IPS-15b (cell line): ENCODE results near the gene SMAD6.
A peak's percentile ranks its signal among the peaks of the same experiment; 100 is the strongest.
"Not testable (repeated sequence)": the region's sequence is repeated elsewhere in the genome, so short reads cannot be mapped to it uniquely, and the experiment has no call there.

ENCODE experiments used
- H3K27me3 ChIP-seq: one replicate; pipeline ENCODE4 v1.6.1; 2013; ENCODE audit warnings: low read length; ENCODE audit not compliant: control insufficient read depth, insufficient read depth
- H3K36me3 ChIP-seq: one replicate; pipeline ENCODE4 v1.6.1; 2013; ENCODE audit warnings: low read length; ENCODE audit not compliant: control insufficient read depth, insufficient read depth
- H3K4me1 ChIP-seq: one replicate; pipeline ENCODE4 v1.6.1; 2013; ENCODE audit warnings: mild to moderate bottlenecking, low read length; ENCODE audit not compliant: control insufficient read depth, insufficient read depth
- H3K4me3 ChIP-seq: one replicate; pipeline ENCODE4 v1.5.1; 2013; ENCODE audit warnings: low read depth, low read length
- H3K9ac ChIP-seq: one replicate; pipeline ENCODE4 v1.6.1; 2013; ENCODE audit warnings: low read depth, mild to moderate bottlenecking, low read length
- H3K9me3 ChIP-seq: one replicate; pipeline ENCODE4 v1.6.1; 2013; ENCODE audit warnings: mild to moderate bottlenecking, low read length; ENCODE audit not compliant: control insufficient read depth, insufficient read depth

Gene SMAD6

GRCh38 chr15:66748708-66749035 lies 46.6 kb downstream of the SMAD6 start:
- Histone ChIP-seq H3K36me3 (no peaks in the 10 kb centered on the region), H3K27me3 (no peaks in the 10 kb centered on the region), H3K4me1 (peaks cover 12% of the 10 kb centered on the region), H3K9ac (peak overlapping the region; percentile 24), H3K4me3 (no peak overlapping the region), H3K9me3 (no peaks in the 10 kb centered on the region)

DNA sequence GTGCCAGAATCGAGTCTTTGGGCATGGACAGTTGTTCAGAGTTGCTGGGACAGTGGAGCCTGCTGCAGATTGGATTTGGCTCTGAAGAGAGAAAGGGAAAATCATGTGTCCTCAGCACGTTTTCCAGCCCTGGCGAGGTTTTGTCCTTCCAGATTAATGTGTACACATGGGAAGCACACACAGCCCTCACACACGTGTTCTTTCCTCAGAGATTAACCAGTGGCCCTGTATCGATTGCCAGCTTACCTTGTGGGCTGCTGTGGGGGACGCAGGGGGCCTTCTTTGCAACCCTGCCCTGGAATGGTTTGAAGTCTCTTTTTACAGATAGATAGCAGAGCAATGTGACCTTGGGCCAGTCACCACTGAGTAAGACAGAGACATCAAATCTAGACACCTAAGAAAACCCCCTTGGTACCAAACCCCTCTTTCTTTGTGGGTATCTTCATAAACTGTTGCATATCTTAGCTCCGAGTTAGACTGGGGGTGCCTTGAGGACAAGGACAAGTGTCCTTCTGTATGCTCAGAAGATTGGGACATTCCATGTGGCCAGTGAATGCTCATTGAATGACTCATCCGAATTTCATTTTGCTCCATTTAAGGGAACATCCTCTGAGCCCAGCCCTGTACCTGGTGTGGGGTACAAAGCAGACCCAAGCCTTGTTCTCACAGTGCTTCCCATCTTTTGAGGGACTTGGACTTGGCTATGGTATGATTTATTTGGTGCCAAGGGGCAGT lies 48.0 kb downstream of the SMAD6 start:
- H3K4me1 ChIP-seq: peaks cover 12% of the 10 kb centered on the region
- no peaks in the 10 kb centered on the region for H3K9me3 ChIP-seq

DNA sequence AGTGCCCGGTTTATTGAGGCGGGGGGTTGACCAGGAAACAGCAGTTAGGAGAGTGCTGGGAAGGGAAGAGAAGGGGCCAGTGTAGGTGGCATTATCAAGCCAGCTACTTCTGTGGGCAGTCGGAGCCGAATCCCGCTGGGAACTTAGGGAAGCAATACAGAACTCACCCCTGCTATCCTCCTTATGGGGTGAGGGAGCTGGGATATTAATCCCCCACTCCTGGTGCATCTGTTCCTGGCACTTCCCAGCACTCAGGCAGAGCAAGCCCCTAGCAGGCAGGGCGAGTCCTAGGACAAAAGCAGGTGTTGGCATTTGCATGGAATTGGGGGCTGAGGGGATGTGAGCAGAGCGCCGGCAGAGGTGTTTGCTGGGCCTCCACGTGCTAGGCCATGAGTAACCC lies 48.6 kb downstream of the SMAD6 start:
- H3K9me3 ChIP-seq: no peaks in the 10 kb centered on the region
- H3K27me3 ChIP-seq: no peaks in the 10 kb centered on the region
- no peaks in the 10 kb centered on the region for H3K36me3 ChIP-seq
- H3K4me3 ChIP-seq: no peak overlapping the region
- H3K4me1 ChIP-seq: peaks cover 9% of the 10 kb centered on the region
- H3K9ac ChIP-seq: no peak overlapping the region

More for the DNA sequence above, 48.0 kb downstream of the SMAD6 start:
- Histone ChIP-seq H3K4me3 (no peak overlapping the region), H3K36me3 (no peaks in the 10 kb centered on the region), H3K9ac (no peak overlapping the region), H3K27me3 (no peaks in the 10 kb centered on the region)

DNA sequence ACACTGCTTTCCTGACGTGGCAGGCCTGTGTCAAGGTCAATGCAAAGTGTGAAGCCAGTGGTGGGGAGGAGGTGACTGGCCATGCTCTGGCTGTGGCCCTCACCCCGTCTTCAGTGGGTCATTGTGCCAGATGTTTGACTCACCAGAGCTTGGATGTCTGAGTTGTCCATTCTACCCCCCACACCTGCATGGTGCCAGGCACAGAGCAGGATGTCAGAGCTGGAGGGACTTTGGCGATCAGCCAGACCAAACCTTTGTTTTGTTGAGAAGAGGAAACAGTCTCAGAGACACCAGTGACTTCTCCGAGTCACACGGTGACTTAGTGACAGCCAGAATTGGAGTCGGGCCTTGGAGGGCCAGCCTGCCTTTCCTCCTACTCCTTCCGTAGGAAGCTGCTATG lies 49.5 kb downstream of the SMAD6 start:
- no peaks in the 10 kb centered on the region for H3K36me3 ChIP-seq
- H3K4me1 ChIP-seq: peaks cover 9% of the 10 kb centered on the region
- no peaks in the 10 kb centered on the region for H3K9me3 ChIP-seq
- H3K27me3 ChIP-seq: no peaks in the 10 kb centered on the region
- H3K4me3 ChIP-seq: no peak overlapping the region
- no peak overlapping the region for H3K9ac ChIP-seq

DNA sequence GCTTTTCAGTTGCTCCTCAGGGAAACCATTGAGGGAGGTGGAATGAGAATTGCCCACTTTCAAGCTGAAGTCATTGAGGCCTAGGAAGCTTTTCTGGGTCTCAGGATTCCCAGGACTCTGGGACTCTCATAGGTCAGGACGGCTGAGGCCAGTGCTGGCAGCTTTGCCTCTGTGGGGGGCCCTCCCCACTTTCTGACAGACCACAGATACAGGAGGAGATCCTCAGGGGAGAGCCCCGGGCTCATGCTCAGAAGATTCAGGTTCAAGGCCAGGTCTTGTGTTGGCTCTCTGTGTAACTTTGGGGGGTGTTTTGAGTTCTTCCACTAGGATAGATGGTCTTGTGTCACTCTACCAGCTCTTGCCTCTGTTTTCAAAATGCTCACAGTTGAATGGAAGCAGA lies 50.0 kb downstream of the SMAD6 start:
- Histone ChIP-seq H3K9ac (no peak overlapping the region), H3K27me3 (no peaks in the 10 kb centered on the region), H3K9me3 (no peaks in the 10 kb centered on the region), H3K4me1 (peaks cover 9% of the 10 kb centered on the region), H3K36me3 (no peaks in the 10 kb centered on the region), H3K4me3 (no peak overlapping the region)

DNA sequence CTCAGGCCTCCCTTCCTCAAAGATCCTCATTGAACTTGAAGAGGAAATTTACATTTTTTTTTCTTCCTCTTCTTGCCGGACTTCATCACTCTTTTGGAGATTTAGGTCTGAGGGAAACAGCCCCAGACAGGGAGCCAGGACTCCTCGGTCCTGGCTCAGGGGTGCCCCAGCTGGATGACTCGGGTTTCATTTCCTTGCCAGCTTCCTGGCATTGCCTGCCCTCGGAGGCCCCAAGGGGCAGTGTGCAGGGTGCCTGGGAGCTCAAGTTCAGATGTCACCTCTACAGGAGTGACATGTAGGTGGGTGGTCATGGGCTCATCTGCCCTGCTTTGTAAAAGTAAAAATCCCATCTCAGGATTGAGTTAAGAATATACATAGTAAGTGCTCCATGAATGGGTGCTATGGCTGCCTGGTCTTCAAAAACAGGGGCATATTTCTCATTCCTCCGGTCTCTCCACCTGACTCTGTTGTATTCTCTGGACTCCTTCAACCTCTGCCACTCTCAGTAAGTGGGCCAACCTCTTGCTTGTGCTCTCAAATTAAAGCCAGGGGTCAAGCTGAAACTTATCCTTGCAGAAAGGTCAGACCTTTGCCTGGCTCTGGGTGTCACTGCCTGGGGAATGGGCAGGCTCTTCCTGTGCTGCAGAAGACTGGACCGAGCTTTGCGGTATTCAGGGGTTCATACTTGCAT lies 51.8 kb downstream of the SMAD6 start:
- no peaks in the 10 kb centered on the region for H3K36me3 ChIP-seq
- H3K27me3 ChIP-seq: no peaks in the 10 kb centered on the region
- no peak overlapping the region for H3K9ac ChIP-seq
- peaks cover 2% of the 10 kb centered on the region for H3K4me1 ChIP-seq
- H3K4me3 ChIP-seq: no peak overlapping the region
- H3K9me3 ChIP-seq: no peaks in the 10 kb centered on the region

DNA sequence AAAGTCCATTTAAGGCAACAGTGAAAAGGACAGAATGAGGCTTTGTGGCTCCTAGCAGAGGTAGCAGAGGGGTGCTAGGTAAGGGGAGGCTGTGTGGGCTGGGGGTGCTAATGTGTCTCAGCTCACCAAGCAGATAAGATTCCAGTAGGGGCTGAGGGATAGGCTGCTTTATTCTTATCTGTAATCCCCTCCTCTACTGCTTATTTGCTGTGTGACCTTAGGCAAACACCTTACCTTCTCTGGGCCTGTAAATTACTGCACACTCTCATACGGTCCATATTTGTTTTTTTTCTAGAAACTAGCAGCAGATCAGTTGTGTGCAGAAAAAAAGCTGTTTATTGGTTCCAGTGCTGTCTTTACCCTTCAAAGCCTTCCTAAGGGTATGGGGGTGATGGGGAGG lies 52.8 kb downstream of the SMAD6 start:
- H3K9ac ChIP-seq: no peak overlapping the region
- H3K4me3 ChIP-seq: no peak overlapping the region
- no peaks in the 10 kb centered on the region for H3K27me3 ChIP-seq
- H3K9me3 ChIP-seq: no peaks in the 10 kb centered on the region
- peaks cover 2% of the 10 kb centered on the region for H3K4me1 ChIP-seq
- H3K36me3 ChIP-seq: no peaks in the 10 kb centered on the region

DNA sequence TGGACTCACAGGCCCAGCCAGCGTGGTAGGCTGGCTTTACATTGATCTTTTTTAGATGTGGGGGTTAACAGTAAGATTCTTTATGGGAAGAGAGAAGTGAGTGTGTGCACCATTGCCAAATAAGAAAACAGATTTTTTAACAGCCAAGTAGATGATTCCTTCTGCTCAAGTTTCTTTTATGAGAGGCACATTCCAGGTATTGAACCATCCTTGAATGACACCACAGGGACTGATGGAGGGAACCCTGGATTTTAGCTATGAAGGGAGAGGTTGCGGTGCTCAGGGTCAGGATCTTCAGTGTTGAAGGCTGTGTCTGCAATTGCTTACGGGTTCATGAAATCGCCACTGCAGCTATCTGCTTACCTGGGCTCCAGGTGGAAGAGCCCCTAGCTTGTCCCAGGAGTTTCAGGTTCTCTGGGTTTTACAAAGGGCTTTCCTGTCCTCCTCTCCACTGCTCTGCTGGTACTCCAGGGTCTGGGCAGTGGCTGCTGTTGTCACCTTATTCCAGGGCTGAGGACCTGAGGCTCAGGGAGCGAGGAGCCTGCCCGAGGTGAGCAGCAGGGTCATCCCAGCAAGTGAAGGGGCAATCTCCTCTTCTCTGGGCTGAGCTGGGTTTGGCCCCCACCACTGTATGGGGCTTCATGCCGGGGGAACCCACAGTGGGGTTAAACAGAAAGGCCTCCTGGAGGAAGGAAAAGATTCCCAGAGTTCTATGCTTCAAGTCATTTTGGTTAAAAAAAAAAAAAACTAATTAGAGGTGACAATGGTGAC lies 53.4 kb downstream of the SMAD6 start:
- Histone ChIP-seq H3K27me3 (no peaks in the 10 kb centered on the region), H3K36me3 (no peaks in the 10 kb centered on the region), H3K4me3 (no peak overlapping the region), H3K9ac (no peak overlapping the region), H3K9me3 (no peaks in the 10 kb centered on the region), H3K4me1 (no peaks in the 10 kb centered on the region)

DNA sequence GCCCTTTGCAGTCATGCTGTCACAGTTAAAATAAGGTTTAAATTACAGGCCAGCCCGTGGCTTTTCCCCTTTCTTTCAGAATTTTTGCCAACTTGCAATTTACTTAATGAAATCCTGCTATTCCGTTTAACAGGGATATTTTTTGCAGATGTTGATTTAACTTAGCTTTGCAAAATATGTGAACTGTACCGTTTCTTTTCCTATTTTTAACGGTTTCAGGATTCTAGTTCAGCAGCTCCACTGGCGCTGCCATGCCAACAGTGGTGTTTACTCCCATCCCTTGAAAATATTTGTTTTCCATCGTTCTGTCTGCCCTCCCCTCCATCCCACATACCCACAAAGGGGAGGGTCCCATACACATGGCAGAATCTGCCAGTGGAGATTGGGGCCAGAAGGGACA lies 54.3 kb downstream of the SMAD6 start:
- no peaks in the 10 kb centered on the region for H3K9me3 ChIP-seq
- no peak overlapping the region for H3K9ac ChIP-seq
- H3K4me1 ChIP-seq: no peaks in the 10 kb centered on the region
- H3K4me3 ChIP-seq: no peak overlapping the region
- no peaks in the 10 kb centered on the region for H3K36me3 ChIP-seq
- H3K27me3 ChIP-seq: no peaks in the 10 kb centered on the region

DNA sequence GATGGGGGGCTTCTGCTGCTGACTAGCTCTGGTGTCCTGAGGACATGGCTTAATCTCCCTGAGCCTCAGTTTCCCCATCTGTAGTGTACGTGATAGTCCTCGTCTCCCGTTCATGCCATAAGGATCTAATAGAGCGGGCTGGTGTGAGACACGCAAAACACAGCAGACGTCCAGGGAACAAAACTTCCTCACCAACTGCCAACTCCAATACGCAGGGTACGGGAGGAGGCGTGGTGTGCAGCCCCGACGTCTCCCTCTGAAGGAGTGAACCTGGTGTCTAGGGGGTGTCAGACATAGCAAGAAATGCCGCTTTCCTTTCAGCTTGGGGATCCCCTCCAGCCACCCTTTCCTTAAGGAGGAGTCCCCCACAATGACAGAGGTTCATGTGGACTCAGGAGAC lies 55.0 kb downstream of the SMAD6 start:
- H3K9ac ChIP-seq: no peak overlapping the region
- no peaks in the 10 kb centered on the region for H3K27me3 ChIP-seq
- H3K4me3 ChIP-seq: no peak overlapping the region
- no peaks in the 10 kb centered on the region for H3K9me3 ChIP-seq
- no peaks in the 10 kb centered on the region for H3K36me3 ChIP-seq
- H3K4me1 ChIP-seq: no peaks in the 10 kb centered on the region

GRCh38 chr15:66757521-66757920 lies 55.5 kb downstream of the SMAD6 start:
- Histone ChIP-seq H3K9ac (no peak overlapping the region), H3K36me3 (no peaks in the 10 kb centered on the region), H3K4me1 (no peaks in the 10 kb centered on the region), H3K27me3 (no peaks in the 10 kb centered on the region), H3K4me3 (no peak overlapping the region), H3K9me3 (no peaks in the 10 kb centered on the region)

DNA sequence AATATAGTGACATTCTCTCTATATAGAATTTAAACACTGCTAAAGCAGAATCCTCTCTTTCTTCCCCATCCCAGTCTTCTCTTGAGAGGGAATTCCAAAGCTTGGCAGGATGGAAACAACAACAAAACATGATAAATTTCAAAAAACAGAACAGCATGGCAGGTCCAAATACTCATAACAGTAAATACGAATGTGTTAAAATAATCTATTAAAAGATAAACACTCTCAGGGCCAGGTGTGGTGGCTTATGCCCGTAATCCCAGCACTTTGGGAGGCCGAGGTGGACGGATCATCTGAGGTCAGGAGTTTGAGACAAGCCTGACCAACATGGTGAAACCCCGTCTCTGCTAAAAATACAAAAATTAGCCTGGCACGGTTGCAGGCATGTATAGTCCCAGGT lies 56.2 kb downstream of the SMAD6 start:
- H3K9ac ChIP-seq, H3K9me3 ChIP-seq, H3K4me1 ChIP-seq, H3K27me3 ChIP-seq, H3K36me3 ChIP-seq, H3K4me3 ChIP-seq: not testable (repeated sequence)
